A673 (cell line): ENCODE data around the gene UBE2D2. TPM values are rescaled to one million over a fixed set of nuclear protein-coding genes. Genes with fewer than 3 reads are reported as not detected.
"Not testable (repeated sequence)": the region's sequence is repeated elsewhere in the genome, so short reads cannot be mapped to it uniquely, and the experiment has no call there.

Source experiments
- BruUV-seq: library from RNA; stranded (reverse); fragments of 400-500 nt; replicated peaks from 2 replicates; lab custom pipeline; 2021; lab: Mats Ljungman, UMichigan
- CTCF ChIA-PET: fragments of 300-600 bp; sonication (Branson Sonifier 250); formaldehyde crosslinking; loops from one replicate; lab custom pipeline; 2022; ENCODE audit warnings: antibody characterized with exemption; lab: Charles Lee
- POLR2A ChIA-PET: fragments of 300-600 bp; sonication (Branson Sonifier 250); formaldehyde crosslinking; loops from one replicate; lab custom pipeline; 2022; ENCODE audit warnings: antibody characterized with exemption; ENCODE audit not compliant: low non-redundant PET; lab: Charles Lee
- DNase-seq: peaks from one replicate; pipeline ENCODE4 v3.0.0-alpha.2; 2015; ENCODE audit warnings: low spot score
- H3K27ac ChIP-seq: fragments of 200-600 bp; sonication (generic); 2 replicates; pipeline ENCODE4 v1.5.1; 2016; ENCODE audit warnings: mixed run types, low read depth, mild to moderate bottlenecking, mixed read lengths, antibody characterized with exemption, low read length; ENCODE audit not compliant: poor library complexity, severe bottlenecking
- H3K27me3 ChIP-seq: fragments of 200-600 bp; sonication (generic); replicated peaks from 2 replicates; pipeline ENCODE4 v1.6.1; 2017; ENCODE audit warnings: mixed run types, low read depth, mild to moderate bottlenecking, mixed read lengths, antibody characterized with exemption, low read length; ENCODE audit not compliant: insufficient read depth, poor library complexity
- H3K36me3 ChIP-seq: fragments of 200-600 bp; sonication (generic); 2 replicates; pipeline ENCODE4 v1.6.1; 2016; ENCODE audit warnings: mixed run types, mild to moderate bottlenecking, mixed read lengths, antibody characterized with exemption, low read length; ENCODE audit not compliant: insufficient read depth, poor library complexity, severe bottlenecking
- H3K4me1 ChIP-seq: fragments of 200-600 bp; sonication (generic); 2 replicates; pipeline ENCODE4 v1.6.1; 2017; ENCODE audit warnings: mixed run types, mild to moderate bottlenecking, mixed read lengths, antibody characterized with exemption, low read length; ENCODE audit not compliant: insufficient read depth, poor library complexity, severe bottlenecking
- H3K4me3 ChIP-seq: fragments of 200-600 bp; sonication (generic); 2 replicates; pipeline ENCODE4 v1.5.1; 2016; ENCODE audit warnings: low read depth, mixed run types, mild to moderate bottlenecking, mixed read lengths, low read length; ENCODE audit not compliant: poor library complexity, severe bottlenecking
- H3K9me3 ChIP-seq: fragments of 200-600 bp; sonication (generic); 2 replicates; pipeline ENCODE4 v1.6.1; 2016; ENCODE audit warnings: mixed run types, low read depth, mild to moderate bottlenecking, mixed read lengths, antibody characterized with exemption, low read length; ENCODE audit not compliant: poor library complexity, severe bottlenecking
- CTCF ChIP-seq: fragments of 300-800, 200-600 bp; sonication (generic); conservative IDR thresholded peaks from 2 replicates; pipeline ENCODE4 v1.5.1; 2017; ENCODE audit warnings: low read depth, mild to moderate bottlenecking, antibody characterized with exemption, low read length, moderate library complexity, mixed read lengths
- EZH2 ChIP-seq: fragments of 200-600 bp; sonication (generic); IDR thresholded peaks from 2 replicates; pipeline ENCODE4 v1.6.1; 2017; ENCODE audit warnings: borderline replicate concordance, low read depth, mild to moderate bottlenecking, mixed read lengths, antibody characterized with exemption, low read length; ENCODE audit not compliant: poor library complexity, severe bottlenecking
- intact Hi-C: fragments of 100-400 bp; cut with micrococcal nuclease; formaldehyde crosslinking; loops from one replicate; pipeline ENCODE4 v1.10.0; 2022; ENCODE audit not compliant: unreplicated experiment
- total RNA-seq: library from RNA; stranded (reverse); gene quantifications from 2 replicates; pipeline ENCODE4 v1.2.3, GENCODE V29; 2021

UBE2D2 gene
- total RNA-seq, 1 experiment from 2014 or later = 186 TPM

- TF ChIP-seq EZH2 = no peak
- TF ChIP-seq CTCF = no peak
- no peak overlapping the region for H3K4me3 ChIP-seq
- no peak overlapping the region for H3K27ac ChIP-seq
- intact Hi-C loops = no loop called here
- no peaks in the 10 kb centered on the region for H3K4me1 ChIP-seq
- H3K36me3 ChIP-seq = peaks cover 35% of the 10 kb centered on the region
- ChIA-PET CTCF (no interaction called here), POLR2A (no interaction called here)
- no peak for DNase-seq
- no TSS peak for BruUV-seq
- H3K9me3 ChIP-seq = peaks cover 5% of the 10 kb centered on the region
- H3K27me3 ChIP-seq = no peaks in the 10 kb centered on the region
Measured at GRCh38 chr5:139601429-139601828, 40.3 kb downstream of the UBE2D2 start.

DNA sequence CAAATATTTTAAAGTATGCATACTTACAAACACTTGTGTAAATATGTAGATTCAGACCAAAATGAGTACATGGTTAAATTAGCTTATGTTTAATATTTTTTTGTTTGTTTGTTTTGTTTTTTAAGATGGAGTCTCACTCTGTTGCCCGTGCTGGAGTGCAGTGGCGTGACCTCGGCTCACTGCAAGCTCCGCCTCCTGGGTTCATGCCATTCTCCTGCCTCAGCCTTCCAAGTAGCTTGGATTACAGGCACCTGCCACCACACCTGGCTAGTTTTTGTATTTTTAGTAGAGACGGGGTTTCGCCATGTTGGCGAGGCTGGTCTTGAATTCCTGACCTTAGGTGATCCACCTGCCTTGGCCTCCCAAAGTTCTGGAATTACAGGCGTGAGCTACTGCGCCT is 40.8 kb downstream of the UBE2D2 start:
- intact Hi-C loops, CTCF ChIA-PET, H3K27ac ChIP-seq, H3K27me3 ChIP-seq, DNase-seq, BruUV-seq, H3K4me1 ChIP-seq, H3K9me3 ChIP-seq, H3K4me3 ChIP-seq, POLR2A ChIA-PET: not testable (repeated sequence)
- peaks cover 35% of the 10 kb centered on the region for H3K36me3 ChIP-seq

DNA sequence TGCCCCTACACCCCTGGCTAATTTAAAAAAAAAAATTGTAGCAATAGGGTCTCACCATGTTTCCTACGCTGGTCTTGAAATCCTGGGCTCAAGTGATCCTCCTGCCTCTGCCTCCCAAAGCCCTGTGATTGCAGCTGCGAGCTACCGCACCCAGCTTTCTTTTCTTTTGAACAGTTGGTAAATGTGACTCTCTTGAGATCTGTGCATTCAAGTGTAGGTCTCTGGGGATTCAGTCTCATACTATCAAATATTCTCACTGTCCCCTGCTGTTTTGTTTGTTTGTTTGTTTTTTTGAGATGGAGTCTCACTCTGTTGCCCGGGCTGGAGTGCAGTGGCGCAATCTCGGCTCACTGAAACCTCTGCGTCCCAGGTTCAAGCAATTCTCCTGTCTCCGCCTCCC is 44.7 kb downstream of the UBE2D2 start:
- intact Hi-C loops = no loop called here
- no TSS peak for BruUV-seq
- DNase-seq = peak; percentile 12
- TF ChIP-seq EZH2 (no peak), CTCF (no peak)
- H3K9me3 ChIP-seq = no peaks in the 10 kb centered on the region
- H3K27me3 ChIP-seq = no peaks in the 10 kb centered on the region
- no peak overlapping the region for H3K27ac ChIP-seq
- H3K4me3 ChIP-seq = no peak overlapping the region
- POLR2A ChIA-PET = interaction anchor here (0.6 kb wide), 1 partner anchor 1122 kb away, joined by 3 read pairs; no protein-coding TSS in a partner anchor
- peaks cover 20% of the 10 kb centered on the region for H3K36me3 ChIP-seq
- CTCF ChIA-PET = no interaction called here
- no peaks in the 10 kb centered on the region for H3K4me1 ChIP-seq

DNA sequence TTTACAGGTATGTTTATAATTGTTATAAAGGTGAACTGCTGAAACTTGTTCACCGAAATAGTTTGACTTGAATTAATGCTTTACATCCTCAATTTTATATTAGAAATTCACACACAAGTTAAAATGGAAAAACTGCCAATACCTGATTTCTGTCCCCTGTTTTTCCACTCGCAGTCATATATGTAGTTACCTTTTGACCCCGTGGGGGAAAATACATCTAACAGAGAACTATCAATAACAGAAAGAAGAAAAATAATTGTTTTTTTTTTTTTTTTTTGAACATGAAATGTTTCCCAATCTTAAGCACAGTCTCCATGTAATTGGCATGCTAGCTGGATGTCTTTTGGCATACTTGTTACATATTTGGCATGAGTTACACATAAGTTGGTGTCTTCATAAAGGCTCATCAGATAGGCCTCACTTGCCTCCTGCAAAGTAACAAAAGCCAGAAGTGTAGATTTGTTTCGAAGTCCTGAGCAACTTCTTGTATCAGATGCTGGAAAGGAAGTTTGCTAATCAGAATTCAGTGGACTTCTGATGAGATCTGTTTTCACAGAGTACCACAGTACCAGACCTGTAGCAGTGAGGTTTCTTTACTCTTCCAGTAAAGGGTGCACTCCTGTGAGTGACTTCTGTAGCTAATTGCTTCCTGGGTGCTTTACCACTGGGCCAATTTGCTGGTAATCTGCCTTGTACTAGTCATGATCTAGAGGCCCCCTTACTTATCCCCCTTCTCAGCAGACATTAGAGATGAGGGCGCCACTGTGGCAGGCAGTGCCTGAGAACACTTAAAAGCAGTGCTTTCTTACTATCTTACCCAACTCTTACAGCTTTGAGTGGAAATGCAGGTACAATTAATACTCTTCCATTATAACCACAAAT is 50.8 kb downstream of the UBE2D2 start:
- peaks cover 30% of the 10 kb centered on the region for H3K36me3 ChIP-seq
- no peaks in the 10 kb centered on the region for H3K9me3 ChIP-seq
- ChIA-PET CTCF (no interaction called here), POLR2A (no interaction called here)
- no peak for DNase-seq
- no peak overlapping the region for H3K4me3 ChIP-seq
- TF ChIP-seq EZH2 (no peak), CTCF (no peak)
- TSS peak; percentile 14 for BruUV-seq
- H3K27me3 ChIP-seq = no peaks in the 10 kb centered on the region
- H3K27ac ChIP-seq = no peak overlapping the region
- intact Hi-C loops = no loop called here
- H3K4me1 ChIP-seq = peaks cover 4% of the 10 kb centered on the region
